ENCODE measurements around the gene SLC8B1.

Gene SLC8B1

GRCh38 chr12:113330505-113330904 lies 4.4 kb downstream of the SLC8B1 start:
- Histone ChIP-seq H3K4me1 (ENCODE audit: insufficient read depth, low read length) (peaks cover 8% of the 10 kb centered on the region), H3K27me3 (ENCODE audit: control insufficient read depth in 1 of 2, insufficient read depth in 2 of 2, low read length in 2 of 2) (no peaks in the 10 kb centered on the region), H3K4me3 (ENCODE audit: low read depth in 1 of 2, low read length in 2 of 2) (no peak overlapping the region), H3K36me3 (ENCODE audit: insufficient read depth, low read length) (peaks cover 4% of the 10 kb centered on the region), H3K9ac (ENCODE audit: low read length) (no peak overlapping the region), H3K9me3 (ENCODE audit: low read length) (no peaks in the 10 kb centered on the region), H3K27ac (ENCODE audit: low read depth, low read length) (no peak overlapping the region)

- no peak overlapping the region for H3K27ac ChIP-seq (ENCODE audit: low read depth, low read length)
- no peaks in the 10 kb centered on the region for H3K27me3 ChIP-seq (ENCODE audit: control insufficient read depth in 1 of 2, insufficient read depth in 2 of 2, low read length in 2 of 2)
- no peak overlapping the region for H3K9ac ChIP-seq (ENCODE audit: low read length)
- H3K36me3 ChIP-seq (ENCODE audit: insufficient read depth, low read length) = peaks cover 4% of the 10 kb centered on the region
- H3K9me3 ChIP-seq (ENCODE audit: low read length) = no peaks in the 10 kb centered on the region
- peaks cover 8% of the 10 kb centered on the region for H3K4me1 ChIP-seq (ENCODE audit: insufficient read depth, low read length)
- H3K4me3 ChIP-seq (ENCODE audit: low read depth in 1 of 2, low read length in 2 of 2) = no peak overlapping the region
Observed at GRCh38 chr12:113329791-113330417, 5.0 kb downstream of the SLC8B1 start.

- Histone ChIP-seq H3K9me3 (ENCODE audit: low read length) (no peaks in the 10 kb centered on the region), H3K4me3 (ENCODE audit: low read depth in 1 of 2, low read length in 2 of 2) (no peak overlapping the region), H3K4me1 (ENCODE audit: insufficient read depth, low read length) (peaks cover 4% of the 10 kb centered on the region), H3K9ac (ENCODE audit: low read length) (no peak overlapping the region), H3K36me3 (ENCODE audit: insufficient read depth, low read length) (peaks cover 4% of the 10 kb centered on the region), H3K27me3 (ENCODE audit: control insufficient read depth in 1 of 2, insufficient read depth in 2 of 2, low read length in 2 of 2) (no peaks in the 10 kb centered on the region), H3K27ac (ENCODE audit: low read depth, low read length) (no peak overlapping the region)
Observed at GRCh38 chr12:113329022-113329790, 5.7 kb downstream of the SLC8B1 start.

GRCh38 chr12:113328368-113328889 lies 6.5 kb downstream of the SLC8B1 start:
- no peaks in the 10 kb centered on the region for H3K27me3 ChIP-seq (ENCODE audit: control insufficient read depth in 1 of 2, insufficient read depth in 2 of 2, low read length in 2 of 2)
- no peak overlapping the region for H3K27ac ChIP-seq (ENCODE audit: low read depth, low read length)
- H3K36me3 ChIP-seq (ENCODE audit: insufficient read depth, low read length) = peaks cover 4% of the 10 kb centered on the region
- H3K9ac ChIP-seq (ENCODE audit: low read length) = no peak overlapping the region
- no peaks in the 10 kb centered on the region for H3K4me1 ChIP-seq (ENCODE audit: insufficient read depth, low read length)
- no peaks in the 10 kb centered on the region for H3K9me3 ChIP-seq (ENCODE audit: low read length)
- no peak overlapping the region for H3K4me3 ChIP-seq (ENCODE audit: low read depth in 1 of 2, low read length in 2 of 2)

- H3K27me3 ChIP-seq (ENCODE audit: control insufficient read depth in 1 of 2, insufficient read depth in 2 of 2, low read length in 2 of 2) = no peaks in the 10 kb centered on the region
- H3K4me1 ChIP-seq (ENCODE audit: insufficient read depth, low read length) = no peaks in the 10 kb centered on the region
- no peaks in the 10 kb centered on the region for H3K9me3 ChIP-seq (ENCODE audit: low read length)
- no peak overlapping the region for H3K4me3 ChIP-seq (ENCODE audit: low read depth in 1 of 2, low read length in 2 of 2)
- H3K9ac ChIP-seq (ENCODE audit: low read length) = no peak overlapping the region
- H3K36me3 ChIP-seq (ENCODE audit: insufficient read depth, low read length) = peaks cover 2% of the 10 kb centered on the region
- H3K27ac ChIP-seq (ENCODE audit: low read depth, low read length) = no peak overlapping the region
Observed at GRCh38 chr12:113326775-113327395, 8.0 kb downstream of the SLC8B1 start.

GRCh38 chr12:113325916-113326315 lies 9.0 kb downstream of the SLC8B1 start:
- Histone ChIP-seq H3K36me3 (ENCODE audit: insufficient read depth, low read length) (peaks cover under 1% of the 10 kb centered on the region), H3K4me1 (ENCODE audit: insufficient read depth, low read length) (no peaks in the 10 kb centered on the region), H3K9me3 (ENCODE audit: low read length) (no peaks in the 10 kb centered on the region), H3K4me3 (ENCODE audit: low read depth in 1 of 2, low read length in 2 of 2) (no peak overlapping the region), H3K9ac (ENCODE audit: low read length) (no peak overlapping the region), H3K27me3 (ENCODE audit: control insufficient read depth in 1 of 2, insufficient read depth in 2 of 2, low read length in 2 of 2) (no peaks in the 10 kb centered on the region), H3K27ac (ENCODE audit: low read depth, low read length) (no peak overlapping the region)

- Histone ChIP-seq H3K36me3 (ENCODE audit: insufficient read depth, low read length) (peaks cover 11% of the 10 kb centered on the region), H3K27ac (ENCODE audit: low read depth, low read length) (no peak overlapping the region), H3K4me1 (ENCODE audit: insufficient read depth, low read length) (no peaks in the 10 kb centered on the region), H3K4me3 (ENCODE audit: low read depth in 1 of 2, low read length in 2 of 2) (no peak overlapping the region), H3K9ac (ENCODE audit: low read length) (no peak overlapping the region), H3K9me3 (ENCODE audit: low read length) (no peaks in the 10 kb centered on the region), H3K27me3 (ENCODE audit: control insufficient read depth in 1 of 2, insufficient read depth in 2 of 2, low read length in 2 of 2) (no peaks in the 10 kb centered on the region)
Observed at GRCh38 chr12:113322343-113322742, 12.6 kb downstream of the SLC8B1 start.

- no peaks in the 10 kb centered on the region for H3K27me3 ChIP-seq (ENCODE audit: control insufficient read depth in 1 of 2, insufficient read depth in 2 of 2, low read length in 2 of 2)
- H3K36me3 ChIP-seq (ENCODE audit: insufficient read depth, low read length) = peaks cover 12% of the 10 kb centered on the region
- H3K27ac ChIP-seq (ENCODE audit: low read depth, low read length) = no peak overlapping the region
- no peak overlapping the region for H3K9ac ChIP-seq (ENCODE audit: low read length)
- no peaks in the 10 kb centered on the region for H3K4me1 ChIP-seq (ENCODE audit: insufficient read depth, low read length)
- no peaks in the 10 kb centered on the region for H3K9me3 ChIP-seq (ENCODE audit: low read length)
- no peak overlapping the region for H3K4me3 ChIP-seq (ENCODE audit: low read depth in 1 of 2, low read length in 2 of 2)
Observed at GRCh38 chr12:113320401-113320800, 14.5 kb downstream of the SLC8B1 start.

GRCh38 chr12:113318900-113319628 lies 15.8 kb downstream of the SLC8B1 start:
- Histone ChIP-seq H3K4me1 (ENCODE audit: insufficient read depth, low read length) (no peaks in the 10 kb centered on the region), H3K9ac (ENCODE audit: low read length) (no peak overlapping the region), H3K9me3 (ENCODE audit: low read length) (no peaks in the 10 kb centered on the region), H3K27ac (ENCODE audit: low read depth, low read length) (no peak overlapping the region), H3K27me3 (ENCODE audit: control insufficient read depth in 1 of 2, insufficient read depth in 2 of 2, low read length in 2 of 2) (no peaks in the 10 kb centered on the region), H3K4me3 (ENCODE audit: low read depth in 1 of 2, low read length in 2 of 2) (no peak overlapping the region), H3K36me3 (ENCODE audit: insufficient read depth, low read length) (peaks cover 17% of the 10 kb centered on the region)

GRCh38 chr12:113318046-113318656 lies 16.8 kb downstream of the SLC8B1 start:
- H3K4me3 ChIP-seq (ENCODE audit: low read depth in 1 of 2, low read length in 2 of 2) = no peak overlapping the region
- H3K27ac ChIP-seq (ENCODE audit: low read depth, low read length) = no peak overlapping the region
- peaks cover 17% of the 10 kb centered on the region for H3K36me3 ChIP-seq (ENCODE audit: insufficient read depth, low read length)
- H3K27me3 ChIP-seq (ENCODE audit: control insufficient read depth in 1 of 2, insufficient read depth in 2 of 2, low read length in 2 of 2) = no peaks in the 10 kb centered on the region
- no peaks in the 10 kb centered on the region for H3K4me1 ChIP-seq (ENCODE audit: insufficient read depth, low read length)
- H3K9ac ChIP-seq (ENCODE audit: low read length) = no peak overlapping the region
- no peaks in the 10 kb centered on the region for H3K9me3 ChIP-seq (ENCODE audit: low read length)

- Histone ChIP-seq H3K27me3 (ENCODE audit: control insufficient read depth in 1 of 2, insufficient read depth in 2 of 2, low read length in 2 of 2) (no peaks in the 10 kb centered on the region), H3K9ac (ENCODE audit: low read length) (no peak overlapping the region), H3K4me1 (ENCODE audit: insufficient read depth, low read length) (no peaks in the 10 kb centered on the region), H3K27ac (ENCODE audit: low read depth, low read length) (no peak overlapping the region), H3K9me3 (ENCODE audit: low read length) (no peaks in the 10 kb centered on the region), H3K36me3 (ENCODE audit: insufficient read depth, low read length) (peaks cover 17% of the 10 kb centered on the region), H3K4me3 (ENCODE audit: low read depth in 1 of 2, low read length in 2 of 2) (no peak overlapping the region)
Observed at GRCh38 chr12:113317122-113317521, 17.8 kb downstream of the SLC8B1 start.

All from muscle layer of colon (tissue), 2 donors.